H1 (cell line): Measurements from ENCODE around the gene ADGRF1. TPM values are rescaled to one million over a fixed set of nuclear protein-coding genes. Genes with fewer than 3 reads are reported as not detected.

Experiments used
- CHD7 ChIP-seq: fragments of 300-600 bp; sonication (generic); IDR thresholded peaks from 2 replicates; pipeline ENCODE4 v1.7.1; 2012; ENCODE audit warnings: low read length, moderate library complexity, mild to moderate bottlenecking, inconsistent platforms; ENCODE audit not compliant: insufficient replicate concordance
- CTCF ChIP-seq, 3 experiments: IDR thresholded peaks; 1 replicate in 2 of 3; 2 replicates in 1 of 3; pipeline versions ENCODE4 v1.5.1 to v1.6.1; 2011; ENCODE audit warnings: low read length in 3 of 3, mild to moderate bottlenecking in 3 of 3, inconsistent platforms in 2 of 3, low read depth in 1 of 3, moderate library complexity in 1 of 3; ENCODE audit not compliant: insufficient read depth in 1 of 3; ENCODE audit errors: control extremely low read depth in 1 of 3
- JUN ChIP-seq: IDR thresholded peaks from 2 replicates; pipeline ENCODE4 v1.6.1; 2011; ENCODE audit warnings: low read depth, mild to moderate bottlenecking, improper control_type of control experiment, low read length
- POLR2A ChIP-seq, 2 experiments: IDR thresholded peaks; 1 replicate in 1 of 2; 2 replicates in 1 of 2; pipeline ENCODE4 v1.6.1; 2011; ENCODE audit warnings: low read depth in 2 of 2, low read length in 2 of 2, mild to moderate bottlenecking in 2 of 2; ENCODE audit errors: control extremely low read depth in 1 of 2
- polyA plus RNA-seq, 7 experiments: library from polyadenylated mRNA; depleted of rRNA in 3 of 7; stranded (reverse) in 5 of 7; unstranded in 2 of 7; fragments of >200 nt in 5 of 7; fragments of 200-250 nt in 2 of 7; gene quantifications; 1 replicate in 5 of 7; 2 replicates in 1 of 7; 4 replicates in 1 of 7; pipeline versions ENCODE4 v1.2.1 to v1.2.3, GENCODE V29; 2011 to 2013; ENCODE audit warnings: missing spikeins in 2 of 7, mixed read lengths in 2 of 7
- total RNA-seq: library from RNA; stranded (reverse); fragmentation: NEBNext Ultra II Directional; extraction: Animal tissue kit (Norgen Biotek cat#: 25700); gene quantifications from 2 replicates; pipeline ENCODE4 v1.2.1, GENCODE V29; 2021

ADGRF1 gene
- total and polyA plus RNA-seq, 2 of the 8 experiments (the other 6 are each of a cell fraction or from before 2014, with no cell fraction given), result not detected

GRCh38 chr6:47047479-47048407 is 5.6 kb upstream of the ADGRF1 start (continued):
- TF ChIP-seq CHD7 (no peak), JUN (peak; percentile 85), CTCF (IDR thresholded peaks at IDR 0.05; ENCODE audit: control extremely low read depth in 1 of 3, insufficient read depth in 1 of 3, low read depth in 1 of 3, low read length in 3 of 3) (peak in 2 of 3 experiments; percentile 71 to 84; a peak in 3 of 4 replicates), POLR2A (IDR thresholded peaks at IDR 0.05; ENCODE audit: control extremely low read depth in 1 of 2, low read depth in 2 of 2, low read length in 2 of 2) (no peak)
